Osteoblast (primary cell): ENCODE results near the gene RANGRF. TPM values are rescaled to one million over a fixed set of nuclear protein-coding genes. Genes with fewer than 3 reads are reported as not detected.

Source experiments
- DNase-seq: peaks from one replicate; pipeline ENCODE4 v3.0.0; 2011; ENCODE audit warnings: low spot score, mixed read lengths; ENCODE audit not compliant: insufficient read length; ENCODE audit errors: missing footprints
- H2AFZ ChIP-seq: 2 replicates; pipeline ENCODE4 v1.6.0; 2011; ENCODE audit warnings: mild to moderate bottlenecking, low read length
- H3K27ac ChIP-seq: 2 replicates; pipeline ENCODE4 v1.5.1; 2011; ENCODE audit warnings: mild to moderate bottlenecking, low read depth, low read length, moderate library complexity
- H3K27me3 ChIP-seq: 2 replicates; pipeline ENCODE4 v1.6.0; 2012; ENCODE audit warnings: mild to moderate bottlenecking, control low read depth, inconsistent platforms, low read length, moderate library complexity; ENCODE audit not compliant: insufficient read depth
- H3K36me3 ChIP-seq: 2 replicates; pipeline ENCODE4 v1.5.1; 2011; ENCODE audit warnings: mild to moderate bottlenecking, low read length, control low read depth, moderate library complexity; ENCODE audit not compliant: insufficient read depth
- H3K4me1 ChIP-seq: 2 replicates; pipeline ENCODE4 v1.5.1; 2011; ENCODE audit warnings: mild to moderate bottlenecking, low read length, control low read depth, moderate library complexity; ENCODE audit not compliant: insufficient read depth
- H3K4me2 ChIP-seq: 2 replicates; pipeline ENCODE4 v1.6.0; 2011; ENCODE audit warnings: mild to moderate bottlenecking, low read length; ENCODE audit not compliant: insufficient read depth
- H3K4me3 ChIP-seq: fragments of 200-600 bp; sonication (generic); 3 replicates; pipeline ENCODE4 v1.5.1; 2012; ENCODE audit warnings: mild to moderate bottlenecking, low read length, inconsistent platforms; ENCODE audit not compliant: insufficient read depth
- H3K79me2 ChIP-seq: 2 replicates; pipeline ENCODE4 v1.6.0; 2012; ENCODE audit warnings: mild to moderate bottlenecking, low read length, control low read depth, inconsistent platforms; ENCODE audit not compliant: insufficient read depth
- H3K9me3 ChIP-seq: 2 replicates; pipeline ENCODE4 v1.5.1; 2011; ENCODE audit warnings: low read depth, low read length, control low read depth
- H4K20me1 ChIP-seq: 2 replicates; pipeline ENCODE4 v1.6.0; 2012; ENCODE audit warnings: mild to moderate bottlenecking, low read length, control low read depth; ENCODE audit not compliant: insufficient read depth
- total RNA-seq: library from RNA; depleted of rRNA; stranded (reverse); fragments of >200 nt; gene quantifications from 2 replicates; pipeline ENCODE4 v1.2.3, GENCODE V29; 2012
- TF ChIP-seq, protein P1 (sequence below): IDR thresholded peaks from 2 replicates; pipeline ENCODE4 v1.5.1; 2011; ENCODE audit warnings: mild to moderate bottlenecking, low read depth, low read length, moderate library complexity; ENCODE audit errors: extremely low read depth

Gene RANGRF
- total RNA-seq, 1 donor, result 8.3 TPM

DNA sequence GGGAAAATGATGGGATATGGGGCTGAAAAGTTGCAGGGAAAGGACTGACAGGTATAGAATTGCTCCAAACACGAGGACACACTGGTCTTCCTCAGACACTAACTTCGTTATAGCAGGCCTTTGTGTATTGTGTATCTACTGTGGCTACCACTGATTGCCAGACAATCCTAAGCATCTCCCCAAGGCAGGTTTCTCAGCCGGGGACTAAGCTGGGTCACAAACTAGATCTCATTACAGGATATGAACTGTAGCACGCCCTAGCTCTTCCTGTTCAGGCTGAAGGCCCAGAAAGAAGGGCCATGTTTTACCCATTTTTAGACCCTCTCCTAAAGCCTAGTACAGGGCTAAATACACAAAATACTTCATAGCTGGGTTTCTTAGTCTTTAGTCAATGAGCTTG is 5.1 kb upstream of the RANGRF start:
- H3K4me1 ChIP-seq, result peaks cover 6% of the 10 kb centered on the region
- H2AFZ ChIP-seq, result no peak overlapping the region
- H3K27me3 ChIP-seq, result no peaks in the 10 kb centered on the region
- DNase-seq, result no peak
- H3K4me3 ChIP-seq, result no peak overlapping the region
- no peaks in the 10 kb centered on the region for H4K20me1 ChIP-seq
- H3K79me2 ChIP-seq, result no peaks in the 10 kb centered on the region
- H3K27ac ChIP-seq, result no peak overlapping the region
- TF ChIP-seq, protein P1, sequence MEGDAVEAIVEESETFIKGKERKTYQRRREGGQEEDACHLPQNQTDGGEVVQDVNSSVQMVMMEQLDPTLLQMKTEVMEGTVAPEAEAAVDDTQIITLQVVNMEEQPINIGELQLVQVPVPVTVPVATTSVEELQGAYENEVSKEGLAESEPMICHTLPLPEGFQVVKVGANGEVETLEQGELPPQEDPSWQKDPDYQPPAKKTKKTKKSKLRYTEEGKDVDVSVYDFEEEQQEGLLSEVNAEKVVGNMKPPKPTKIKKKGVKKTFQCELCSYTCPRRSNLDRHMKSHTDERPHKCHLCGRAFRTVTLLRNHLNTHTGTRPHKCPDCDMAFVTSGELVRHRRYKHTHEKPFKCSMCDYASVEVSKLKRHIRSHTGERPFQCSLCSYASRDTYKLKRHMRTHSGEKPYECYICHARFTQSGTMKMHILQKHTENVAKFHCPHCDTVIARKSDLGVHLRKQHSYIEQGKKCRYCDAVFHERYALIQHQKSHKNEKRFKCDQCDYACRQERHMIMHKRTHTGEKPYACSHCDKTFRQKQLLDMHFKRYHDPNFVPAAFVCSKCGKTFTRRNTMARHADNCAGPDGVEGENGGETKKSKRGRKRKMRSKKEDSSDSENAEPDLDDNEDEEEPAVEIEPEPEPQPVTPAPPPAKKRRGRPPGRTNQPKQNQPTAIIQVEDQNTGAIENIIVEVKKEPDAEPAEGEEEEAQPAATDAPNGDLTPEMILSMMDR, result no peak
- no peak overlapping the region for H3K4me2 ChIP-seq
- no peaks in the 10 kb centered on the region for H3K9me3 ChIP-seq
- no peaks in the 10 kb centered on the region for H3K36me3 ChIP-seq

DNA sequence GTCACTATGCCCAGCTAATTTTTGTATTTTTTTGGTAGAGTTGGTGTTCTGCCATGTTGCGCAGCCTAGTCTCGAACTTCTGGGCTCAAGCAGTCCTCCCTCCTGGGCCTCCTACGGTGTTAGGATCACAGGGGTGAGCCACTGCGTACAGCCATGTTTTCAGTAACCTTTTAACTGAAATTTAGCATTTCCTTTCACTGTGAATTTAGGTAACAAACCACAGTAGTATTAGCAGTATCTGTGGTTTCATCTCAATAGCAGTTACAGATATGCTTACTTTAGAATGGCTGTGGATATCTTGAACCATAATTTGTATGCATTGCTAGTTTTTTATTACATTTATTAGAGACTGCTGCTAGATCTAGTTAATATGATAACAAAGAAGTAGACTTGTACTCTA is 4.3 kb upstream of the RANGRF start:
- H3K9me3 ChIP-seq, result no peaks in the 10 kb centered on the region
- no peak overlapping the region for H3K27ac ChIP-seq
- no peaks in the 10 kb centered on the region for H4K20me1 ChIP-seq
- peaks cover 2% of the 10 kb centered on the region for H3K79me2 ChIP-seq
- peaks cover 8% of the 10 kb centered on the region for H3K4me1 ChIP-seq
- TF ChIP-seq, protein P1, result no peak
- no peaks in the 10 kb centered on the region for H3K27me3 ChIP-seq
- no peak overlapping the region for H3K4me2 ChIP-seq
- H3K36me3 ChIP-seq, result no peaks in the 10 kb centered on the region
- H2AFZ ChIP-seq, result no peak overlapping the region
- DNase-seq, result no peak
- no peak overlapping the region for H3K4me3 ChIP-seq

DNA sequence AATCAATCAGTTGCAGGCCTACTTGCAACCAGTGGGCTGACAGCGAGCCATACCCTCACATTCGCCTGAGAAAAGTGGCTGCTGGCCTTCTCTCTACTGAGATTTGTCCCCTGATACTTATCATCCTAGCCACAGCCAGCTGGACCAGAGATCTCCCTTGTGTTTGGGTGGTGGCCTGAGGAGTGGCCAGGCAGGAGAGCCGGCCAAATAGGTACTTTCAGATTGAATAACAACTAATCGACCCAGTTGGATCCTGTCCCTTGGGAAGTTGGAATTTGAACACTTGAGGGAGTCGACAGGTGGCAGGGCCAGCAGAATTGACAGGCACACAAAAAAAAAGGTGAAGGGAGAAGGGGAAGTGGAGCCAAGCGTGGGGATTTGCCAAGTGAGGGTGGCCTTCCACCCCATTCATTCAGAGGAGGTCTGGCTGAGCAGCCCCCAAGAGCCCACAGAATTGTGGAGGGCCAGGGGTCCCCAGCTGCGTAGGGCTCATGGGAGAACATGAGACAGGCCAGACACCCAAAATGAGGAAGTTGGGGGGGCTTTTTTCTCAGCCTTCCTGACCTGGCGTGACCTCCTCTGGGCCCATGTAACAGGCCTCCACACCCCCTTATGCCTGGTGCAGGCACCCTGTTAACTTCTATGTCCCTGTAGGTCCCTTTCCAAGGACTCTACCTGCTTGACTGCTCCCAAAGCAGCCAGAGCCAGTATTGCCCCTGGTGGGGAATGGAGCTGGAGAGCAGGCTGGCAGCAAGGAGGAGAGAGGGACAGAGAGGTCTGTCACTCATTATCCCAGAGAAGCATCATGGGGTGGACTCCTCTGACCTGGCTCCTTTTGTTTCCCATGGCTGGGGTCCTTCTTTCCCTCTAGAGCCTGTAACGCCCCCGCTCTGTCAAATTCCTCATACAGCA is 2.9 kb upstream of the RANGRF start:
- TF ChIP-seq, protein P1, result no peak
- H3K4me1 ChIP-seq, result peaks cover 20% of the 10 kb centered on the region
- DNase-seq, result no peak
- no peaks in the 10 kb centered on the region for H3K27me3 ChIP-seq
- no peak overlapping the region for H2AFZ ChIP-seq
- H3K4me3 ChIP-seq, result no peak overlapping the region
- H3K36me3 ChIP-seq, result no peaks in the 10 kb centered on the region
- H3K79me2 ChIP-seq, result peaks cover 9% of the 10 kb centered on the region
- no peak overlapping the region for H3K27ac ChIP-seq
- H4K20me1 ChIP-seq, result no peaks in the 10 kb centered on the region
- H3K4me2 ChIP-seq, result no peak overlapping the region
- H3K9me3 ChIP-seq, result no peaks in the 10 kb centered on the region

DNA sequence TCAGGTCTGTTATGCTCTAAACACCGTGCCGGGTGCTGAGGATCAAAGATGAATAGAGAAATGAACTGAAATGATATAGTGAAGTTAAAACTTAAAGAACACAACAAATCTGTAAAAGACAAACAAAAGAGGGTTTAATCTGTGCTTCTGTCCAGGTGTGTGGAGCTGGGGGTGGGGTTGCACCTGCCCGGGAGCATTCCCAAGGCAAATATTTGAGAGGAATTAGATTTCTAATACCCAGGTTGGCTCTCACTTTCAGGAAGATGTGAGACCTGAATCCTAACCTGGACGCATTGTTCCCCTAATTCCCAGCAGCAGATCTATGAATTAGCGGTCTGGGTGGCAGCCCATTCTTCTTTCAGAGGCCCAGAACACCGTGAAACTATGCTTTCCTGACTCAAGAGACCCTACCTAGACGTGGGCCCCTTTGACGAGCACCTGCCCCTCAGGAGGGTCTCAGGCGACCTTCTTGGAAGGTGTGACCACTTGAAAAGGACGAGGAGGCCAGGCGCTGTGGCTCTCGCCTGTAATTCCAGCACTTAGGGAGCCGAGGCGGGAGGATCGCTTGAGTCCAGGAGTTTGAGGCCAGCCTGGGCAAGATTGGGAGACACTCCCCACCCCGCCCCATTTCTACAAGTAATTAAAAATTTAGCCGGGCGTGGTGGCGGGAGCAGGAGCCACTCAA is 677 bp upstream of the RANGRF start:
- Histone ChIP-seq H3K4me1 (peaks cover 14% of the 10 kb centered on the region), H3K4me3 (peak overlapping the region; percentile 91), H3K4me2 (peak overlapping the region; percentile 98), H4K20me1 (no peaks in the 10 kb centered on the region), H2AFZ (peak overlapping the region; percentile 95), H3K27me3 (no peaks in the 10 kb centered on the region), H3K9me3 (no peaks in the 10 kb centered on the region), H3K36me3 (no peaks in the 10 kb centered on the region), H3K27ac (peak overlapping the region; percentile 87), H3K79me2 (peaks cover 9% of the 10 kb centered on the region)
- no peak for DNase-seq
- TF ChIP-seq, protein P1, result no peak
